ENCODE results near the gene CERS5.
"Not testable (repeated sequence)": the region's sequence is repeated elsewhere in the genome, so short reads cannot be mapped to it uniquely, and the experiment has no call there.

The CERS5 gene

GRCh38 chr12:50186681-50187080, 19.5 kb upstream of the CERS5 start:
- DNase-seq (ENCODE audit: low read depth), result no peak

- DNase-seq (ENCODE audit: low read depth), result no peak
Measured at GRCh38 chr12:50185970-50186663, 18.9 kb upstream of the CERS5 start.

- DNase-seq (ENCODE audit: low read depth), result no peak
Measured at GRCh38 chr12:50185301-50185895, 18.2 kb upstream of the CERS5 start.

- no peak for DNase-seq (ENCODE audit: low read depth)
Measured at GRCh38 chr12:50184261-50184660, 17.1 kb upstream of the CERS5 start.

- no peak for DNase-seq (ENCODE audit: low read depth)
Measured at GRCh38 chr12:50182461-50182860, 15.3 kb upstream of the CERS5 start.

GRCh38 chr12:50181691-50182090, 14.5 kb upstream of the CERS5 start:
- no peak for DNase-seq (ENCODE audit: low read depth)

GRCh38 chr12:50175716-50176026, 8.5 kb upstream of the CERS5 start:
- DNase-seq (ENCODE audit: low read depth), result no peak

- DNase-seq (ENCODE audit: low read depth), result no peak
Measured at GRCh38 chr12:50174971-50175715, 8.0 kb upstream of the CERS5 start.

- DNase-seq (ENCODE audit: low read depth), result peak; percentile 7
Measured at GRCh38 chr12:50166799-50167048, 445 bp downstream of the CERS5 start.

GRCh38 chr12:50164963-50165362, 2.2 kb downstream of the CERS5 start:
- no peak for DNase-seq (ENCODE audit: low read depth)

GRCh38 chr12:50162230-50162629, 4.9 kb downstream of the CERS5 start:
- no peak for DNase-seq (ENCODE audit: low read depth)

GRCh38 chr12:50160643-50161042, 6.5 kb downstream of the CERS5 start:
- no peak for DNase-seq (ENCODE audit: low read depth)

- no peak for DNase-seq (ENCODE audit: low read depth)
Measured at GRCh38 chr12:50157259-50157658, 9.9 kb downstream of the CERS5 start.

- DNase-seq (ENCODE audit: low read depth), result no peak
Measured at GRCh38 chr12:50156641-50157040, 10.5 kb downstream of the CERS5 start.

GRCh38 chr12:50154947-50155346, 12.2 kb downstream of the CERS5 start:
- DNase-seq (ENCODE audit: low read depth), result not testable (repeated sequence)

GRCh38 chr12:50151047-50151687, 16.0 kb downstream of the CERS5 start:
- no peak for DNase-seq (ENCODE audit: low read depth)

- no peak for DNase-seq (ENCODE audit: low read depth)
Measured at GRCh38 chr12:50149311-50149710, 17.9 kb downstream of the CERS5 start.

GRCh38 chr12:50148011-50148410, 19.2 kb downstream of the CERS5 start:
- DNase-seq (ENCODE audit: low read depth), result not testable (repeated sequence)

- DNase-seq (ENCODE audit: low read depth), result no peak
Measured at GRCh38 chr12:50147281-50147680, 19.9 kb downstream of the CERS5 start.

- no peak for DNase-seq (ENCODE audit: low read depth)
Measured at GRCh38 chr12:50145439-50145838, 21.7 kb downstream of the CERS5 start.

GRCh38 chr12:50142993-50143392, 24.2 kb downstream of the CERS5 start:
- DNase-seq (ENCODE audit: low read depth), result no peak

GRCh38 chr12:50132505-50133135, 34.5 kb downstream of the CERS5 start:
- no peak for DNase-seq (ENCODE audit: low read depth)

- no peak for DNase-seq (ENCODE audit: low read depth)
Measured at GRCh38 chr12:50129290-50129689, 37.9 kb downstream of the CERS5 start.
